AG20443 (cell line): ENCODE results near the gene ZFP30.
A peak's percentile ranks its signal among the peaks of the same experiment; 100 is the strongest.
"Not testable (repeated sequence)": the region's sequence is repeated elsewhere in the genome, so short reads cannot be mapped to it uniquely, and the experiment has no call there.

Experiments used
- DNase-seq: peaks from one replicate; pipeline ENCODE4 v3.0.0; 2012; ENCODE audit warnings: low spot score, mixed read lengths

Gene ZFP30

GRCh38 chr19:37655301-37655688, at the start of gene ZFP30:
Gene ZFP30 (minus strand): TSS chr19:37655465. CDS start chr19:37647822, 7,643 bp downstream.
- DNase-seq: peak; percentile 86

GRCh38 chr19:37699057-37699456, 43.8 kb upstream of the ZFP30 start:
- no peak for DNase-seq

GRCh38 chr19:37698216-37698615, 43.0 kb upstream of the ZFP30 start:
- no peak for DNase-seq

- no peak for DNase-seq
Measured at GRCh38 chr19:37695144-37695899, 40.1 kb upstream of the ZFP30 start.

- DNase-seq: no peak
Measured at GRCh38 chr19:37692956-37693620, 37.8 kb upstream of the ZFP30 start.

GRCh38 chr19:37691881-37692504, 36.7 kb upstream of the ZFP30 start:
- DNase-seq: peak; percentile 91

DNA sequence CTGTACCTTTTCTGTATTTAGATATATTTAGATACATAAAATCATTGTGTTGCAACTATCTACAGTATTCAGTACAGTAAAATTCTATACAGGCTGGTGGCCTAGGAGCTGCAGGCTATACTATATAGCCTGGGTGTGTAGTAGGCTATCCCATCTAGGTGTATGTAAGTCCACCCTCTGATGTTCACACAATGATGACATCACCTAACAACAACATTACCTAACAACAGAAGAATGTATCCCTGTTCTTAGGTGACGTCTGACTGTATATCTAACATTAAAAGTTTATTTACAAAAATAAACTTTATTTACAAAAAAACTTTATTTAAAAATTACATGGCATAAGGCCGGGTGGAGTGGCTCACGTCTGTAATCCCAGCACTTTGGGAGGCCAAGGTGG, 28.3 kb upstream of the ZFP30 start:
- DNase-seq: no peak

- no peak for DNase-seq
Measured at GRCh38 chr19:37669450-37669914, 14.2 kb upstream of the ZFP30 start.

DNA sequence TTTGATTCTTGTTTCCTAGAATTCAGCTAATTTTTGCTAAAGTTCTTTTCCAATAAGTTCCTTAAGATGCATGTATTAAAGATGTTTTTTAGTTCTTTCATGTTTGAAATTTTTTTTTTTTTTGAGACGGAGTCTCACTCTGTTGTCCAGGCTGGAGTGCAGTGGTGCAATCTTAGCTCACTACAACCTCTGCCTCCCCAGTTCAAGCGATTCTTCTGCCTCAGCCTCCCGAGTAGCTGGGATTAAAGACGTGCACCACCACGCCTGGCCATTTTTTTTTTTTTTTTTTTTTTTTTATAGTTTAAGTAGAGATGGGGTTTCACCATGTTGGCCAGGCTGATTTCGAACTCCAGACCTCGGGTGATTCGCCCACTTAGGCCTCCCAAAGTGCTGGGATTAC, 1.9 kb upstream of the ZFP30 start:
- DNase-seq: not testable (repeated sequence)

GRCh38 chr19:37655689-37656371, 565 bp upstream of the ZFP30 start:
- peak; percentile 93 for DNase-seq

DNA sequence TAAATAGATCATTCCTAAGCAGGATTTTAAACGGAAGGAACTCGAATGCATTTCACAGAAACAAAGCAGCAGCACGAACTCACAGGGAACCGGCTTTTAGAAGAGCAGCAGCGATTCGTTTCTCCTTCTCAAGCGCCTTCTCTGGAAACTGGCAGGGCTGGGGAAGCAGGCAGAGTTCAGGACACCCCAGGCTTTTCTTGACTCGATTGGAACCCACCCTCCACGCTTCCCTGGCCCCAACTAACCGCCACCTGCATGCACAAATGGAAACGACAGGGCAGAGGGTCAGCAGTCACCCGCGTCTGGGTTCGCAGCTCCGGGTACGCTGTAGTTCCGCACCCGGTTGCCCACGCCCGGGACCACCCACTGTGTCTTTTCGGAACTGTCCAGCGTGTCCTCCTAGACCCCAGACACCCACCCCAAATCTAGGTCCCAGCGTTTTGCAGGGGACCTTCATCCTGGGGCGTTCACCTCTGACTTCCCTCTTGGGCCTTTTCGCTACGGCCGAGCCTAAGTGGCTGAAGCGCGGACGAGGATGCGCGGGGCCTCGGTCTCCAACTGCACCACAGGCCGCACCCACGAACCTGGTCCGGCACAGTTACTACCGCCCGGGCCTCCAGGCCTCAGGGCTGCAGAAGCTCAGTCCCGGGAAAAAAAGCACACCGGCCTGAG, 500 bp downstream of the ZFP30 start:
- DNase-seq: peak; percentile 68

- peak; percentile 17 for DNase-seq
Measured at GRCh38 chr19:37654118-37654517, 1.1 kb downstream of the ZFP30 start.

DNA sequence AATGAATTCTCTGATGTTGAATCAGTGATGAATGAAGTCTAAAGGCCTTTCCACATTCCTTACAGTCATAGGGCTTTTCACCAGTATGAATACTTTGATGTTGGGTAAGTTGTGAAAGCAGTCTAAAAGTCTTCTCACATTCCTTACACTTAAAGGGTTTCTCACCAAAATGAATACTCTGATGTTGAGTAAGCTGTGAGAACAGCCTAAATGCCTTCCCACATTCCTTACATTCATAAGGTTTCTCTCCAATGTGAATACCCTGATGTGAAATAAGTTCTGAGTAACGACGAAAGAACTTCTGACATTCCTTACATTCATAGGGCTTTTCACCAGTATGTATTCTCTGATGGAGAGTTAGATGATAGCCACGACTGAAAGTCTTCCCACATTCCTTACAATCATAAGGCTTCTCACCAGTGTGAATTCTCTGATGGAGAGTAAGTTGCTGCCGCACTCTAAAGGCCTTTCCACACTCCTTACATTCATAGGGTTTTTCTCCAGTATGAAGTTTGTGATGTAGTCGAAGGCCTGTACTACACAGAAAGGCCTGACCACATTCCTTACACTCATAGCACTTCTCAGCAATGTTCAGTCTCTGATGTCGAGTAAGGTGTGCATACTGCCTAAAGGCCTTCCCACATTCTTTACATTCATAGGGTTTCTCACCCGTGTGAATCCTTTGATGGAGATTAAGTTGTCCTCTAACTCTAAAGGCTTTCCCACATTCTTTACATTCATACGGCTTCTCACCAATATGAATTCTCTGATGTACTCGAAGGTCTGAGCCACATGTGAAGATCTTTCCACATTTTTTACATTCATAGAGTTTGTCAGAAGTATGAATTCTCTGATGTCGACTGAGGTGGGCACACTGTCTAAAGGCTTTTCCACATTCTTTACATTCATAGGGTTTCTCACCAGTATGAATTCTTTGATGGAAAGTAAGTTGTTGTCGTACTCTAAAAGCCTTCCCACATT, 19.9 kb downstream of the ZFP30 start:
- no peak for DNase-seq

DNA sequence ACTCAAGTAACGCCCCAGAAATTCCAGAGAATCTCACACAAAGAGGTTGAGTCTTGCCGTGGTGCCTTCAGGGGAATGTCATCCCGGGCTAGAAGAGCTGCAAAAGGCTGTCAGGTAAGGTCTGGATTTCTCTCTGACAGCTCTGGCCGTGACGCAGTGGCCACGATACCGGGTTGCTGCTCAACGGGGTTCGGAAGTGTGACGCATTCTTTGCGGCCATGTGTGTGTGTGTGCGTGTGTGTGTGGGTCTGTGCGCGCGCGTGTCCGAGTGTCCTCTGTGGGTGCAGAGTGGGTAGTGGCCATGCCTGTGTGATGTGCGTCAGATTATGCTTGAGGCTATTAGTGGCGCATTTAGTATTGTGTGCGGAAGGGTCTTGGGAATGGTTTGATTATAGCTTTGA, 60.3 kb downstream of the ZFP30 start:
- peak; percentile 69 for DNase-seq

DNA sequence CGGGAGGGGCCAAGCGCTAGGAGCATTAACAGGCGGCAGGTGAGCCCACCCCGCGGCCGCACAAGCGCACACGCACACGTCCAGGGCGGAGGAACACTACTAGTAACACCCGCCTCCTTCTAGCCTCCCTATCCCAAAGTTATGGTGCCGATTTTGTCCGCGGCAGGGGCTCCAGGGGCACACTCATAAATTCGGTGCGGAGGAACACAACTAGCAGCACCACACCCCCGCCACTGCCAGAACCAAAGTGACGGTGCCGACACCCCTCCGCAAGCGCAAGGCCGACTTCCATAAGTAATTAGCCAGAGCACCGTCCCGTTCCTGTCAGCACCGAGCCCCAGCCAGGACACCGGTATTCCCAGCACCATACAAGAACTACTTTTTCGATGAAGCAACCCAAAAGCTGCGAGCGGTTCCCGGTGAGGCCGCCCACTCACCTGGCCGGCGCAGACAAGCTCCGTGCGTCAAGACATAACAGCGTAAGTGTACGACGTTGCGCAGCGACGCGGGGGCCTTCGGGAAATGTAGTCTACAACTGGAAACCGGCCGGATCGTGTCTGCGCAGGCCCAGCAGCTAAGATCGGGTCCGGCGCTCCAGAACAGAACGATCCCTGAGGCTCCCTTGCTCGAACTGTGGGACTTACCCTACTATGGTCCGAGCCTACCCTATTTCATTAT, 60.8 kb downstream of the ZFP30 start, which contains the start of the genes ZNF540 and ZNF571:
ZNF540 (plus strand) TSS at position 573 of the 678 bp plus-strand sequence. CDS start 3,572 bp downstream, outside the sequence.
ZNF571 (minus strand) TSS at position 489 of the 678 bp plus-strand sequence. CDS start 8,116 bp downstream, outside the sequence.
- peak; percentile 95 for DNase-seq

- DNase-seq: no peak
Measured at GRCh38 chr19:37593996-37594303, 61.3 kb downstream of the ZFP30 start.

- DNase-seq: no peak
Measured at GRCh38 chr19:37583340-37583739, 71.9 kb downstream of the ZFP30 start.

GRCh38 chr19:37572203-37572602, 83.1 kb downstream of the ZFP30 start:
- DNase-seq: no peak

- DNase-seq: no peak
Measured at GRCh38 chr19:37565370-37565669, 89.9 kb downstream of the ZFP30 start.
